HFFc6 (cell line): ENCODE measurements around the gene OR4N2. TPM values are rescaled to one million over a fixed set of nuclear protein-coding genes. Genes with fewer than 3 reads are reported as not detected.
"Not testable (repeated sequence)": the region's sequence is repeated elsewhere in the genome, so short reads cannot be mapped to it uniquely, and the experiment has no call there.

ENCODE experiments used
- DNase-seq: peaks from one replicate; pipeline ENCODE4 v3.0.0-alpha.2; 2018
- H3K27ac Mint-ChIP-seq: 2 replicates; pipeline ENCODE4 v1.8.0; 2020; ENCODE audit warnings: mild to moderate bottlenecking, mixed read lengths
- H3K27me3 Mint-ChIP-seq: 2 replicates; pipeline ENCODE4 v1.8.0; 2021; ENCODE audit warnings: mild to moderate bottlenecking, moderate library complexity, mixed read lengths; ENCODE audit not compliant: insufficient read depth
- H3K36me3 Mint-ChIP-seq: 2 replicates; pipeline ENCODE4 v1.8.0; 2021; ENCODE audit warnings: low read depth, mixed read lengths
- H3K4me1 Mint-ChIP-seq: 2 replicates; pipeline ENCODE4 v1.8.0; 2020; ENCODE audit warnings: low read depth, mixed read lengths
- H3K4me3 Mint-ChIP-seq: 2 replicates; pipeline ENCODE4 v1.8.0; 2020; ENCODE audit warnings: mild to moderate bottlenecking, moderate library complexity, mixed read lengths
- H3K9me3 Mint-ChIP-seq: 2 replicates; pipeline ENCODE4 v1.8.0; 2020; ENCODE audit warnings: mild to moderate bottlenecking, mixed read lengths
- long read RNA-seq: library from polyadenylated mRNA; unstranded; transcript quantifications from one replicate; pipeline ENCODE4 v2.0.0, GENCODE V29; 2019
- total RNA-seq, 6 experiments: library from RNA; stranded (reverse); fragmentation: NEBNext Ultra II Directional; extraction: Animal tissue kit (Norgen Biotek cat#: 25700); gene quantifications; 2 replicates in 1 of 6; 3 replicates in 5 of 6; pipeline ENCODE4 v1.2.3, GENCODE V29; 2021
- TF ChIP-seq, protein P1 (sequence below): fragments of 200-600 bp; sonication (generic); IDR thresholded peaks from 2 replicates; pipeline ENCODE4 v1.5.0; 2021; ENCODE audit warnings: antibody characterized with exemption, mild to moderate bottlenecking

The OR4N2 gene, protein sequence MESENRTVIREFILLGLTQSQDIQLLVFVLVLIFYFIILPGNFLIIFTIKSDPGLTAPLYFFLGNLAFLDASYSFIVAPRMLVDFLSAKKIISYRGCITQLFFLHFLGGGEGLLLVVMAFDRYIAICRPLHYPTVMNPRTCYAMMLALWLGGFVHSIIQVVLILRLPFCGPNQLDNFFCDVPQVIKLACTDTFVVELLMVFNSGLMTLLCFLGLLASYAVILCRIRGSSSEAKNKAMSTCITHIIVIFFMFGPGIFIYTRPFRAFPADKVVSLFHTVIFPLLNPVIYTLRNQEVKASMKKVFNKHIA
- not detected for total RNA-seq
- long read RNA-seq: 0 reads

DNA sequence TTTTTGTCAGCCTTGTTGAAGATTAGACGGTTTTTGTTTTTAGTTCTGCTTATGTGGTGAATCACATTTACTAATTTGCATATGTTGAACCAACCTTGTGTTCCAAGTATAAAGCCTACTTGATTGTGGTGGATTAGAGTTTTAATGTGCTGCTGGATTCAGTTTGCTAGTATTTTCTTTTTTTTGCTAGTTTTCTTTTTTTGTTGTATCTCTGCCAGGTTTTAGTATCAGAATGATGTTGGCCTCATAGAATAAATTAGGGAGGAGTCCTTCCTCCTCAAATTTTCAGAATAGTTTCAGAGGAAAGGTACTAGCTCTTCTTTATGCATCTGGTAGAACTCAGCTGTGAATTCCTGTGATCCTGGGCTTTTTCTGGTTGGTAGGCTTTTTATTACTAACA, at the start of gene OR4N2:
Gene OR4N2 (plus strand): TSS at position 301 of the 400 bp plus-strand sequence. CDS start 23,679 bp downstream, outside the sequence.
- H3K27ac Mint-ChIP-seq, H3K4me1 Mint-ChIP-seq, H3K4me3 Mint-ChIP-seq: not testable (repeated sequence)

GRCh38 chr14:19754172-19754571, 49.4 kb upstream of the OR4N2 start:
- TF ChIP-seq, protein P1, sequence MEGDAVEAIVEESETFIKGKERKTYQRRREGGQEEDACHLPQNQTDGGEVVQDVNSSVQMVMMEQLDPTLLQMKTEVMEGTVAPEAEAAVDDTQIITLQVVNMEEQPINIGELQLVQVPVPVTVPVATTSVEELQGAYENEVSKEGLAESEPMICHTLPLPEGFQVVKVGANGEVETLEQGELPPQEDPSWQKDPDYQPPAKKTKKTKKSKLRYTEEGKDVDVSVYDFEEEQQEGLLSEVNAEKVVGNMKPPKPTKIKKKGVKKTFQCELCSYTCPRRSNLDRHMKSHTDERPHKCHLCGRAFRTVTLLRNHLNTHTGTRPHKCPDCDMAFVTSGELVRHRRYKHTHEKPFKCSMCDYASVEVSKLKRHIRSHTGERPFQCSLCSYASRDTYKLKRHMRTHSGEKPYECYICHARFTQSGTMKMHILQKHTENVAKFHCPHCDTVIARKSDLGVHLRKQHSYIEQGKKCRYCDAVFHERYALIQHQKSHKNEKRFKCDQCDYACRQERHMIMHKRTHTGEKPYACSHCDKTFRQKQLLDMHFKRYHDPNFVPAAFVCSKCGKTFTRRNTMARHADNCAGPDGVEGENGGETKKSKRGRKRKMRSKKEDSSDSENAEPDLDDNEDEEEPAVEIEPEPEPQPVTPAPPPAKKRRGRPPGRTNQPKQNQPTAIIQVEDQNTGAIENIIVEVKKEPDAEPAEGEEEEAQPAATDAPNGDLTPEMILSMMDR: no peak
- H3K27me3 Mint-ChIP-seq: no peaks in the 10 kb centered on the region
- no peaks in the 10 kb centered on the region for H3K4me1 Mint-ChIP-seq
- peaks cover 16% of the 10 kb centered on the region for H3K9me3 Mint-ChIP-seq
- H3K36me3 Mint-ChIP-seq: 0 out of 2 replicates have a peak, but pooled peaks cover 6% of the 10 kb centered on the region
- no peak overlapping the region for H3K27ac Mint-ChIP-seq
- DNase-seq: no peak
- H3K4me3 Mint-ChIP-seq: no peak overlapping the region

More for the DNA sequence above, at the start of gene OR4N2:
- DNase-seq, H3K36me3 Mint-ChIP-seq, H3K27me3 Mint-ChIP-seq: not testable (repeated sequence)
- peaks cover 28% of the 10 kb centered on the region for H3K9me3 Mint-ChIP-seq

DNA sequence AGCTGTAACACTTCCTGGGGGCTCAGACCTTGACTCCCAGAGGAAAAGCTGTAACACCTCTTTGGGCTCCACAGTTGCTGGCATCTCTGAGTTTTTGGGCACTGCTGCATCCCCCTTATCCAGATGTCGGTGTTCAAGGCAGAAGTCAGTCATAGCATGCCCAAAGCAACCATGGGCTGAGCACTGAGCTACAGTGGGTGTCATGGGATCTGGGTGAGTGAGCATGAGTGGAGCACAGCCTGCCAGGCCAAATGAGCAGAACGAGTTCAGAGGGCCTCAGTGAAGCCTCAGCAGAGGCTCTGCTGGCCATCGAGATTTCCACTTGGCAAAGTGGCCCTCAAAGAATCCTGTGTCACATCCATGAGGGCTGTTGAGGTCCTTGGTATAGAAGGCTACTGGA, 32.1 kb upstream of the OR4N2 start:
- not testable (repeated sequence) for H3K27ac Mint-ChIP-seq, H3K27me3 Mint-ChIP-seq, H3K4me1 Mint-ChIP-seq, H3K36me3 Mint-ChIP-seq, DNase-seq, H3K4me3 Mint-ChIP-seq
- peaks cover 51% of the 10 kb centered on the region for H3K9me3 Mint-ChIP-seq

DNA sequence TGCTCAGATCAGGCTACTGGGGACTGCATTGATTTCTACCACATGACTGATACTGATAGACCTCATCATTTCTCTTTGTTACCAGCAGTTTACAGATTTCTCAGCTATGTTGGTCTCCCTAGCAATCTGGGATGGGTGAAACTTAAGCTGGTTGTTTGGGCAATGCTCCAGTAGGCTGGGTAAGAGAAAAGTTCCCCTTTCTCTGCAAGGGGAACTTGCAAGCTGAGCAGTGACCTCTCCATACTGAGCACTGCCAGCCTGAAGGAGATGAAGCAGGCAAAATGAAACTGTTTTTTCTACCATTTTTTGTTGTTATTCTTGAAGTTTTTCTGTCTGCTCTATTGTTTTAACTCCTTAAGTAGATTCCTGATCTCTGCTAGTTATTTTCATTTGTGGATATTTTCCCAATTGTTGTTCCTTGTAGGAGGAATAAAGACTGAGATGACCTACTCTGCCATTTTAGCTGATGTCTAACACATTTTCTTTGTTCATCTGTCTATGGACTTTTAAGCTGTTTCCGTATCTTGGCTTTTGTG, 31.6 kb upstream of the OR4N2 start:
- peaks cover 46% of the 10 kb centered on the region for H3K9me3 Mint-ChIP-seq
- H3K27ac Mint-ChIP-seq: no peak overlapping the region
- H3K4me3 Mint-ChIP-seq: no peak overlapping the region

GRCh38 chr14:19772454-19772853, 31.1 kb upstream of the OR4N2 start:
- not testable (repeated sequence) for H3K27me3 Mint-ChIP-seq, H3K27ac Mint-ChIP-seq, H3K4me1 Mint-ChIP-seq, H3K36me3 Mint-ChIP-seq, H3K4me3 Mint-ChIP-seq, DNase-seq
- peaks cover 42% of the 10 kb centered on the region for H3K9me3 Mint-ChIP-seq

More for the DNA sequence above, 31.6 kb upstream of the OR4N2 start:
- Mint-ChIP-seq H3K36me3 (no peaks in the 10 kb centered on the region; the same call in 1 of the 2 replicates), H3K27me3 (no peaks in the 10 kb centered on the region), H3K4me1 (no peaks in the 10 kb centered on the region)
- DNase-seq: no peak
- TF ChIP-seq, protein P1: no peak

DNA sequence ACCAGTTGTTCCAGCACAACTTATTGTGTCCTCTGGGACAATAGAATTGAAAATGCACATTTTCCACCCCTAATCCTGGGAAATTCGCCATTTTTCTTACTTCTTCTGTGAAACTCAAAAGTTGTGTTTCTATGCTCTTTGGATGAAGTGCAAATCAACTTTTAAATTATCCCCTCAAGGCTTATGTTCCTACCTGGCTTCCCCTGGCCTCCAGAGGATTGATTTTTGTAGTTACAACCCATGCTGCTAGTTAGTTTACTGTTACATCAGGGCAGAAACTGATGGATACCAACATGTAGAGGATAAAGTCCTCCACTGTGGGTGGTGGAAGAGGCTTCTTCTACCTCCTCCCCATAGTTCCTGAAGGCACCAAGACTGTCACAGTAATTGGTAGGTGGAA, 30.4 kb upstream of the OR4N2 start, which contains the start of gene OR4M1:
Gene OR4M1 (plus strand): TSS at position 301 of the 400 bp plus-strand sequence. CDS start 6,819 bp downstream, outside the sequence.
- H3K27me3 Mint-ChIP-seq, DNase-seq, H3K4me1 Mint-ChIP-seq, H3K36me3 Mint-ChIP-seq, H3K4me3 Mint-ChIP-seq, H3K27ac Mint-ChIP-seq: not testable (repeated sequence)
- H3K9me3 Mint-ChIP-seq: peaks cover 46% of the 10 kb centered on the region

GRCh38 chr14:19775587-19775986, 28.0 kb upstream of the OR4N2 start:
- no peak for DNase-seq
- no peaks in the 10 kb centered on the region for H3K4me1 Mint-ChIP-seq
- H3K36me3 Mint-ChIP-seq: no peaks in the 10 kb centered on the region
- H3K4me3 Mint-ChIP-seq: no peak overlapping the region
- TF ChIP-seq, protein P1: no peak
- H3K27me3 Mint-ChIP-seq: no peaks in the 10 kb centered on the region
- H3K27ac Mint-ChIP-seq: no peak overlapping the region
- H3K9me3 Mint-ChIP-seq: peaks cover 46% of the 10 kb centered on the region

DNA sequence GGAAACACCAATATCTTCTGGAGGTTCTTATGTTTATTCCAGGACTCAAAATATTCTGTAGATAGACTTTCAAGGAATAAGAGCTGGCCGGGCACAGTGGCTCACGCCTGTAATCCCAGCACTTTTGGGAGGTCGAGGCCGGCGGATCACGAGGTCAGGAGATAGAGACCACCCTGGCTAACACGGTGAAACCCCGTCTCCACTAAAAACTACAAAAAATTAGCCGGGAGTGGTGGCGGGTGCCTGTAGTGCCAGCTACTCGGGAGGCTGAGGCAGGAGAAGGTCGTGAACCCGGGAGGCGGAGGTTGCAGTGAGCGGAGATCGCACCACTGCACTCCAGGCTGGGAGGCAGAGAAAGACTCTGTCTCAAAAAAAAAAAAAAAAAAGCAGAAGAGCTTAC, 17.7 kb upstream of the OR4N2 start:
- H3K9me3 Mint-ChIP-seq, H3K4me3 Mint-ChIP-seq: not testable (repeated sequence)

DNA sequence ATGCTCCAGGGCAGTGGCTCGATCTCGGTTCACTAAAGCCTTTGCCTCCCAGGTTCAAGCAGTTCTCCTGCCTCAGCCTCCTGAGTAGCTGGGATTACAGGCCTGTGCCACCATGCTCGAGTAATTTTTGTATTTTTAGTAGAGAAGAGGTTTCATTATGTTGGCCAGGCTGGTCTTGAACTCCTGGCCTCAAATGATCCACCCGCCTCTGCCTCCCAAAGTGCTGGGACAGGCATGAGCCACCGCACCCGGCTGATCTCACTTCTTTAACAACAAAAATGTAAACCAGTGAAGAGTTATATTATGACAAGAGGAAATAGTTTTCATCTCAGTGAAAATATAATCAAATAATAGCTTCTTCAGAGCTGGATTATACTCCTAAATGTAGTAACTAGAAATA, 16.3 kb upstream of the OR4N2 start:
- not testable (repeated sequence) for H3K27ac Mint-ChIP-seq, H3K4me3 Mint-ChIP-seq, H3K36me3 Mint-ChIP-seq, H3K9me3 Mint-ChIP-seq, DNase-seq, H3K4me1 Mint-ChIP-seq, H3K27me3 Mint-ChIP-seq

More for the DNA sequence above, 17.7 kb upstream of the OR4N2 start:
- H3K4me1 Mint-ChIP-seq, H3K36me3 Mint-ChIP-seq, H3K27ac Mint-ChIP-seq, H3K27me3 Mint-ChIP-seq, DNase-seq: not testable (repeated sequence)

GRCh38 chr14:19788150-19788549, 15.4 kb upstream of the OR4N2 start:
- H3K4me1 Mint-ChIP-seq, DNase-seq, H3K4me3 Mint-ChIP-seq, H3K36me3 Mint-ChIP-seq, H3K27ac Mint-ChIP-seq, H3K27me3 Mint-ChIP-seq, H3K9me3 Mint-ChIP-seq: not testable (repeated sequence)
